ENCODE results near the gene FRY.

The FRY gene

GRCh38 chr13:32124743-32125142 is 93.2 kb downstream of the FRY start:
- no peak for TF ChIP-seq CTCF (IDR thresholded peaks at IDR 0.05; ENCODE audit: extremely low read depth, insufficient read depth, missing control alignments)
- no peak for DNase-seq (ENCODE audit: low spot score)
- in situ Hi-C loops (cut with MboI; ENCODE audit: low pct_unique_long_range_greater_than_20kb, low sequenced_read_pairs, unreplicated experiment): no loop called here

GRCh38 chr13:32125221-32125689 is 93.7 kb downstream of the FRY start:
- no peak for DNase-seq (ENCODE audit: low spot score)
- in situ Hi-C loops (cut with MboI; ENCODE audit: low pct_unique_long_range_greater_than_20kb, low sequenced_read_pairs, unreplicated experiment): no loop called here
- no peak for TF ChIP-seq CTCF (IDR thresholded peaks at IDR 0.05; ENCODE audit: extremely low read depth, insufficient read depth, missing control alignments)

GRCh38 chr13:32125751-32126150 is 94.2 kb downstream of the FRY start:
- DNase-seq (ENCODE audit: low spot score): no peak
- TF ChIP-seq CTCF (IDR thresholded peaks at IDR 0.05; ENCODE audit: extremely low read depth, insufficient read depth, missing control alignments): no peak
- in situ Hi-C loops (cut with MboI; ENCODE audit: low pct_unique_long_range_greater_than_20kb, low sequenced_read_pairs, unreplicated experiment): no loop called here

- in situ Hi-C loops (cut with MboI; ENCODE audit: low pct_unique_long_range_greater_than_20kb, low sequenced_read_pairs, unreplicated experiment): no loop called here
- TF ChIP-seq CTCF (IDR thresholded peaks at IDR 0.05; ENCODE audit: extremely low read depth, insufficient read depth, missing control alignments): no peak
These were observed 94.7 kb downstream of the FRY start for GRCh38 chr13:32126278-32126677.

GRCh38 chr13:32126756-32127155 is 95.2 kb downstream of the FRY start:
- in situ Hi-C loops (cut with MboI; ENCODE audit: low pct_unique_long_range_greater_than_20kb, low sequenced_read_pairs, unreplicated experiment): no loop called here
- DNase-seq (ENCODE audit: low spot score): no peak
- TF ChIP-seq CTCF (IDR thresholded peaks at IDR 0.05; ENCODE audit: extremely low read depth, insufficient read depth, missing control alignments): no peak

More at GRCh38 chr13:32126278-32126677, 94.7 kb downstream of the FRY start:
- no peak for DNase-seq (ENCODE audit: low spot score)

GRCh38 chr13:32127691-32128090 is 96.1 kb downstream of the FRY start:
- DNase-seq (ENCODE audit: low spot score): no peak
- in situ Hi-C loops (cut with MboI; ENCODE audit: low pct_unique_long_range_greater_than_20kb, low sequenced_read_pairs, unreplicated experiment): no loop called here

More at GRCh38 chr13:32127691-32128090, 96.1 kb downstream of the FRY start:
- TF ChIP-seq CTCF (IDR thresholded peaks at IDR 0.05; ENCODE audit: extremely low read depth, insufficient read depth, missing control alignments): no peak

All from GM13977 (cell line).